K562 (cell line): ENCODE measurements around the gene IL23R. TPM values are rescaled to one million over a fixed set of nuclear protein-coding genes. Genes with fewer than 3 reads are reported as not detected.

Experiments
- ATAC-seq: fragments of 200-7000 bp; cut with Tn5 transposase; 3 replicates; pipeline ENCODE4 v1.9.1; 2020; ENCODE audit warnings: moderate library complexity
- BruUV-seq: library from RNA; stranded (reverse); fragments of 400-500 nt; replicated peaks from 2 replicates; lab custom pipeline; 2021; lab: Mats Ljungman, UMichigan
- CTCF ChIA-PET: fragments of 300-600 bp; formaldehyde crosslinking; extraction: SDS; loops from one replicate; lab custom pipeline; 2021; ENCODE audit warnings: low intra/inter-chr PET ratio; lab: Yijun Ruan, JAX
- POLR2A ChIA-PET: fragments of 300-600, 350-650 bp; sonication (Branson Sonifier 250); formaldehyde crosslinking; extraction: SDS; loops from one replicate; lab custom pipeline; 2021; ENCODE audit warnings: antibody characterized with exemption, inconsistent platforms; lab: Yijun Ruan, JAX
- DNase-seq, 4 experiments: peaks; one replicate each; pipeline versions ENCODE4 v3.0.0 to v3.0.0-alpha.2; 2011 to 2018; ENCODE audit warnings: low spot score in 3 of 4, mixed read lengths in 3 of 4; ENCODE audit errors: extremely low read depth in 1 of 4
- FAIRE-seq: peaks from 2 replicates; lab custom pipeline; 2011; peaks lifted over from hg19 to GRCh38; lab: Jason Lieb, UNC
- H2AFZ ChIP-seq: 2 replicates; pipeline ENCODE4 v1.6.0; 2011; ENCODE audit warnings: low read depth, low read length, control low read depth, inconsistent platforms
- H3K27ac ChIP-seq: fragments of 200-600 bp; 3 replicates; pipeline ENCODE4 v1.8.0; 2011; ENCODE audit warnings: low read depth, mild to moderate bottlenecking, control low read depth, inconsistent platforms, low read length, moderate library complexity, mixed read lengths; ENCODE audit errors: extremely low read depth
- H3K27me3 ChIP-seq, 2 experiments: fragments of 300-600 bp in 1 of 2; 2 replicates in 1 of 2; 3 replicates in 1 of 2; pipeline versions ENCODE4 v1.6.0 to v1.8.0; 2011; ENCODE audit warnings: inconsistent platforms in 2 of 2, low read length in 2 of 2, mild to moderate bottlenecking in 1 of 2, mixed read lengths in 1 of 2, moderate library complexity in 1 of 2; ENCODE audit not compliant: control insufficient read depth in 2 of 2, insufficient read depth in 2 of 2
- H3K36me3 ChIP-seq: fragments of 300-600 bp; 3 replicates; pipeline ENCODE4 v1.8.0; 2011; ENCODE audit warnings: mild to moderate bottlenecking, low read length, inconsistent platforms; ENCODE audit not compliant: control insufficient read depth, insufficient read depth
- H3K4me1 ChIP-seq, 2 experiments: fragments of 200-600 bp in 1 of 2; replicated peaks in 1 of 2; 2 replicates in 1 of 2; 3 replicates in 1 of 2; pipeline versions ENCODE4 v1.5.1 to v1.8.0; 2011; ENCODE audit warnings: inconsistent platforms in 2 of 2, low read length in 2 of 2, mild to moderate bottlenecking in 1 of 2, mixed read lengths in 1 of 2, moderate library complexity in 1 of 2; ENCODE audit not compliant: control insufficient read depth in 2 of 2, insufficient read depth in 2 of 2
- H3K4me2 ChIP-seq: 2 replicates; pipeline ENCODE4 v1.6.1; 2011; ENCODE audit warnings: low read length, control low read depth, inconsistent platforms, mixed read lengths; ENCODE audit not compliant: insufficient read depth
- H3K4me3 ChIP-seq: fragments of 200-600 bp; sonication (generic), shearing (Covaris generic); 2 replicates; pipeline ENCODE4 v1.5.1; 2016; ENCODE audit warnings: control low read depth, inconsistent platforms
- H3K79me2 ChIP-seq: fragments of 200-600 bp; 3 replicates; pipeline ENCODE4 v1.8.0; 2011; ENCODE audit warnings: low read length, inconsistent platforms; ENCODE audit not compliant: control insufficient read depth, insufficient read depth
- H3K9ac ChIP-seq, 2 experiments: 2 replicates each; pipeline versions ENCODE4 v1.6.0 to v1.6.1; 2011; ENCODE audit warnings: low read depth in 2 of 2, low read length in 2 of 2, control low read depth in 1 of 2, inconsistent platforms in 1 of 2, mild to moderate bottlenecking in 1 of 2, mixed read lengths in 1 of 2; ENCODE audit not compliant: insufficient read depth in 1 of 2
- H3K9me1 ChIP-seq: one replicate; pipeline ENCODE4 v1.6.0; 2011; ENCODE audit warnings: inconsistent platforms, mild to moderate bottlenecking, low read length, moderate library complexity; ENCODE audit not compliant: control insufficient read depth, insufficient read depth
- H3K9me3 ChIP-seq: replicated peaks from 2 replicates; pipeline ENCODE4 v1.5.1; 2011; ENCODE audit warnings: low read depth, low read length, inconsistent platforms; ENCODE audit not compliant: control insufficient read depth, insufficient read depth
- H4K20me1 ChIP-seq: replicated peaks from 2 replicates; pipeline ENCODE4 v1.6.1; 2011; ENCODE audit warnings: low read length, inconsistent platforms, mixed read lengths; ENCODE audit not compliant: control insufficient read depth, insufficient read depth
- FOXP1 ChIP-seq: sonication (generic); formaldehyde crosslinking; IDR thresholded peaks from 2 replicates; pipeline ENCODE4 v1.8.0; 2022; ENCODE audit warnings: mild to moderate bottlenecking, missing genetic modification reagents
- MBD2 ChIP-seq: sonication (generic); IDR thresholded peaks from 2 replicates; pipeline ENCODE4 v1.6.1; 2016; ENCODE audit warnings: low read depth, borderline replicate concordance
- PCBP1 ChIP-seq: fragments of 200-400 bp; formaldehyde crosslinking; IDR thresholded peaks from 2 replicates; pipeline ENCODE4 v1.6.1; 2018; ENCODE audit warnings: mild to moderate bottlenecking, low read depth, low read length; ENCODE audit not compliant: poor library complexity, severe bottlenecking
- RBM25 ChIP-seq: fragments of 200-400 bp; formaldehyde crosslinking; IDR thresholded peaks from 2 replicates; pipeline ENCODE4 v1.6.1; 2018; ENCODE audit warnings: low read length, low read depth, moderate library complexity; ENCODE audit not compliant: severe bottlenecking
- RERE ChIP-seq: sonication (generic); formaldehyde crosslinking; IDR thresholded peaks from 2 replicates; pipeline ENCODE4 v1.8.0; 2023; ENCODE audit warnings: missing genetic modification reagents, mild to moderate bottlenecking, borderline replicate concordance
- RNF2 ChIP-seq: sonication (generic); IDR thresholded peaks from 2 replicates; pipeline ENCODE4 v1.6.1; 2016
- TBL1XR1 ChIP-seq, 2 experiments: IDR thresholded peaks; 2 replicates each; pipeline ENCODE4 v1.6.1; 2012; ENCODE audit warnings: improper control_type of control experiment in 2 of 2, low read length in 2 of 2, mild to moderate bottlenecking in 1 of 2
- YY1 ChIP-seq, 3 experiments: IDR thresholded peaks; 2 replicates each; pipeline ENCODE4 v1.6.1; 2011; ENCODE audit warnings: low read length in 2 of 3, mild to moderate bottlenecking in 2 of 3, moderate library complexity in 2 of 3, borderline replicate concordance in 1 of 3, control low read depth in 1 of 3, low read depth in 1 of 3; ENCODE audit not compliant: insufficient read depth in 3 of 3, insufficient replicate concordance in 2 of 3, control insufficient read depth in 1 of 3, insufficient read length in 1 of 3; ENCODE audit errors: extremely low read depth in 1 of 3
- WGBS: fragments of 100-300 bp; shearing (Covaris generic); methylation state at CpG from one replicate; pipeline ENCODE4 v1.1.6; 2016; ENCODE audit warnings: low coverage, mixed read lengths; ENCODE audit not compliant: insufficient coverage; ENCODE audit errors: missing lambda C conversion rate; 5-methylcytosine and 5-hydroxymethylcytosine counted together
- in situ Hi-C: fragments of 300-500 bp; cut with MboI; formaldehyde crosslinking; loops from 4 replicates; pipeline ENCODE4 v1.15.0; 2018; ENCODE audit warnings: inconsistent platforms, mixed read lengths
- intact Hi-C: fragments of 100-400 bp; cut with micrococcal nuclease; formaldehyde crosslinking; loops from 2 replicates; pipeline ENCODE4 v1.14.2; 2022
- polyA plus RNA-seq, 8 experiments: library from polyadenylated mRNA; depleted of rRNA in 4 of 8; stranded (reverse) in 5 of 8; unstranded in 3 of 8; fragments of >200 nt; fragmentation: Nextera tagmentation in 2 of 8; fragmentation: Illumina TruSeq in 1 of 8; extraction: Ambion mirVana in 2 of 8; extraction: Trizol in 1 of 8; gene quantifications; 2 replicates each; pipeline versions ENCODE4 v1.2.1 to v1.2.3, GENCODE V29; 2011 to 2014; ENCODE audit warnings: inconsistent platforms in 1 of 8, missing spikeins in 1 of 8
- total RNA-seq, 7 experiments: library from RNA; depleted of rRNA in 6 of 7; stranded (reverse); fragments of >200 nt in 6 of 7; fragmentation: Illumina TruSeq in 2 of 7; extraction: Trizol in 2 of 7; gene quantifications; 2 replicates each; pipeline versions ENCODE4 v1.2.1 to v1.2.3, GENCODE V29; 2011 to 2021; ENCODE audit warnings: low replicate concordance in 1 of 7

The IL23R gene
- total and polyA plus RNA-seq, 9 of the 15 experiments (the other 6 are each of a cell fraction or from before 2014, with no cell fraction given): 4.4 to 52.7 (median 22.8) TPM

GRCh38 chr1:67190410-67190809 is 24.2 kb downstream of the IL23R start:
- in situ Hi-C loops: no loop called here
- intact Hi-C loops: no loop called here
- FAIRE-seq (no peak), ATAC-seq (no peak)
- Histone ChIP-seq H2AFZ (peak overlapping the region; percentile 72), H3K9me3 (no peaks in the 10 kb centered on the region), H3K9ac (no peak overlapping the region), H3K4me2 (no peak overlapping the region), H4K20me1 (no peaks in the 10 kb centered on the region), H3K79me2 (no peaks in the 10 kb centered on the region), H3K4me3 (no peak overlapping the region), H3K9me1 (no peaks in the 10 kb centered on the region), H3K4me1 (peaks cover 16 to 39% of the 10 kb centered on the region in 2 experiments), H3K36me3 (no peaks in the 10 kb centered on the region)
- BruUV-seq: no TSS peak
- ChIA-PET CTCF (no interaction called here), POLR2A (interaction anchor here (1.1 to 2.7 kb wide), 2 partner anchors 12 to 19 kb away, joined by 4 to 7 read pairs; no protein-coding TSS in a partner anchor)
- 98% methylated on average over 2 of the region's 2 CpGs for WGBS
- TF ChIP-seq RNF2 (no peak), RBM25 (no peak), PCBP1 (no peak), RERE (CRISPR knock-in tag) (no peak), FOXP1 (CRISPR knock-in tag) (no peak), TBL1XR1 (IDR thresholded peaks at IDR 0.05; ENCODE audit: low read length in 2 of 2) (no peak), YY1 (IDR thresholded peaks at IDR 0.05; ENCODE audit: borderline replicate concordance in 1 of 3, control insufficient read depth in 1 of 3, extremely low read depth in 1 of 3, insufficient read depth in 3 of 3, insufficient read length in 1 of 3, insufficient replicate concordance in 2 of 3, low read depth in 1 of 3, low read length in 2 of 3) (no peak), MBD2 (no peak)
- TF ChIP-seq, all 486 proteins: peak for 0
- Histone ChIP-seq H3K27me3 (no peaks in the 10 kb centered on the region), H3K27ac (no peak overlapping the region; the same call in 2 of the 3 replicates)
- no peak for DNase-seq
